ENCODE measurements around the gene HAGH. TPM values are rescaled to one million over a fixed set of nuclear protein-coding genes. Genes with fewer than 3 reads are reported as not detected.

HAGH gene
- polyA plus RNA-seq, 2 of the 4 experiments (the other 2 are of a cell fraction), result 34.9 to 66.4 TPM

- FAIRE-seq (no peak), ATAC-seq (no peak), DNase-seq (ENCODE audit: low read depth in 1 of 2, low spot score in 1 of 2) (no peak)
- POLR2A ChIA-PET, result no interaction called here
- 90% methylated on average over 18 of the region's 28 CpGs for WGBS (ENCODE audit: missing lambda C conversion rate)
- Histone ChIP-seq H3K4me3 (no peak overlapping the region), H3K27ac (no peak overlapping the region), H3K4me1 (peaks cover 17% of the 10 kb centered on the region), H3K4me2 (no peak overlapping the region), H3K9me3 (no peaks in the 10 kb centered on the region)
- CTCF ChIA-PET, result interaction anchor here (1.6 to 2.3 kb wide), 2 partner anchors 11 to 153 kb away, joined by 6 to 13 read pairs; no protein-coding TSS in a partner anchor
- no peak for TF ChIP-seq CBX2 (IDR thresholded peaks at IDR 0.05; ENCODE audit: borderline replicate concordance, low read depth)
- TF ChIP-seq ZC3H11A (IDR thresholded peaks at IDR 0.05), result no peak
- TF ChIP-seq FOXS1 (CRISPR knock-in tag; IDR thresholded peaks at IDR 0.05), result no peak
Measured at GRCh38 chr16:1775846-1776671, 50.6 kb downstream of the HAGH start.

- no peak overlapping the region for H3K4me2 ChIP-seq
- WGBS (ENCODE audit: missing lambda C conversion rate), result 92% methylated on average over 19 of the region's 30 CpGs
Measured at GRCh38 chr16:1775006-1775845, 51.4 kb downstream of the HAGH start.

GRCh38 chr16:1774448-1774780 is 52.2 kb downstream of the HAGH start:
- DNase-seq (ENCODE audit: low read depth in 1 of 2, low spot score in 1 of 2) (no peak), ATAC-seq (no peak), FAIRE-seq (no peak)
- TF ChIP-seq HMGXB4 (CRISPR knock-in tag; IDR thresholded peaks at IDR 0.05; ENCODE audit: borderline replicate concordance) (no peak), KDM5A (IDR thresholded peaks at IDR 0.05) (no peak)
- ChIA-PET CTCF (interaction anchor here (0.7 to 2.3 kb wide), 13 partner anchors 8 to 96 kb away, joined by 3 to 13 read pairs (median 4); partner anchors contain the start of genes IGFALS, JPT2, MAPK8IP3 and NUBP2), POLR2A (interaction anchor here (0.8 to 6.5 kb wide), 2 partner anchors 8 to 69 kb away, joined by 3 to 46 read pairs; partner anchors contain the start of genes MAPK8IP3, NUBP2 and SPSB3)
- Histone ChIP-seq H3K4me3 (peak overlapping the region; percentile 85; the same call in 1 of the 3 replicates), H3K27ac (peak overlapping the region in 1 of 2 experiments; percentile 98; a peak in 4 of 6 replicates), H3K4me1 (peaks cover 20% of the 10 kb centered on the region), H3K9me3 (no peaks in the 10 kb centered on the region), H3K4me2 (peak overlapping the region; percentile 90)
- 90% methylated on average over 6 of the region's 7 CpGs for WGBS (ENCODE audit: missing lambda C conversion rate)

More at GRCh38 chr16:1775006-1775845, 51.4 kb downstream of the HAGH start:
- CTCF ChIA-PET, result interaction anchor here (1.0 to 2.3 kb wide), 4 partner anchors 10 to 97 kb away, joined by 4 to 13 read pairs (median 5); partner anchors contain the start of gene JPT2
- ATAC-seq (no peak), FAIRE-seq (no peak), DNase-seq (ENCODE audit: low read depth in 1 of 2, low spot score in 1 of 2) (no peak)
- H3K4me3 ChIP-seq, result no peak overlapping the region
- peak; percentile 10 for TF ChIP-seq MAFK (IDR thresholded peaks at IDR 0.05; ENCODE audit: partially characterized antibody)
- no peak for TF ChIP-seq PHF8 (IDR thresholded peaks at IDR 0.05; ENCODE audit: borderline replicate concordance, low read depth)
- no peak for TF ChIP-seq RFX5 (IDR thresholded peaks at IDR 0.05)
- POLR2A ChIA-PET, result no interaction called here
- H3K4me1 ChIP-seq, result peaks cover 16% of the 10 kb centered on the region
- H3K27ac ChIP-seq, result no peak overlapping the region
- no peaks in the 10 kb centered on the region for H3K9me3 ChIP-seq

- Histone ChIP-seq H3K27ac (peak overlapping the region; percentile 95 to 98), H3K4me3 (peak overlapping the region; percentile 85), H3K4me1 (peaks cover 21% of the 10 kb centered on the region), H3K9me3 (no peaks in the 10 kb centered on the region), H3K4me2 (peak overlapping the region; percentile 90)
- ChIA-PET POLR2A (interaction anchor here (0.8 to 6.5 kb wide), 2 partner anchors 8 to 68 kb away, joined by 3 to 46 read pairs; partner anchors contain the start of genes MAPK8IP3, NUBP2 and SPSB3), CTCF (interaction anchor here (0.7 to 2.3 kb wide), 15 partner anchors 9 to 96 kb away, joined by 3 to 13 read pairs (median 4); partner anchors contain the start of genes IGFALS, JPT2, MAPK8IP3 and NUBP2)
- ATAC-seq (peak in 1 of 2 experiments; percentile 1; a peak in 3 of 6 replicates), DNase-seq (ENCODE audit: low read depth in 1 of 2, low spot score in 1 of 2) (no peak), FAIRE-seq (no peak)
- 26% methylated on average over 33 of the region's 45 CpGs for WGBS (ENCODE audit: missing lambda C conversion rate)
- TF ChIP-seq BHLHE40 (IDR thresholded peaks at IDR 0.05; ENCODE audit: low read depth, low read length) (no peak), REST (IDR thresholded peaks at IDR 0.05) (no peak), EP300 (IDR thresholded peaks at IDR 0.05) (no peak), ESRRA (IDR thresholded peaks at IDR 0.05; ENCODE audit: borderline replicate concordance, low read length) (no peak), CHD2 (IDR thresholded peaks at IDR 0.05; ENCODE audit: low read length, partially characterized antibody) (no peak)
Measured at GRCh38 chr16:1773703-1774447, 52.8 kb downstream of the HAGH start.
